Mesendoderm (in vitro differentiated cells): ENCODE data around the gene HYOU1.

Experiments
- DNase-seq: peaks from one replicate; pipeline ENCODE4 v3.0.0; 2013
- H2AK5ac ChIP-seq: 2 replicates; pipeline ENCODE4 v1.6.1; 2013; ENCODE audit warnings: low read length, inconsistent platforms
- H2BK120ac ChIP-seq: 2 replicates; pipeline ENCODE4 v1.6.1; 2013; ENCODE audit warnings: low read depth, mild to moderate bottlenecking, low read length, moderate library complexity, mixed read lengths
- H2BK15ac ChIP-seq: replicated peaks from 2 replicates; pipeline ENCODE4 v1.6.1; 2013; ENCODE audit warnings: low read depth, mild to moderate bottlenecking, moderate library complexity
- H2BK5ac ChIP-seq: 2 replicates; pipeline ENCODE4 v1.6.1; 2013; ENCODE audit warnings: low read length, inconsistent platforms
- H3K18ac ChIP-seq: 2 replicates; pipeline ENCODE4 v1.6.1; 2013; ENCODE audit warnings: mild to moderate bottlenecking, low read length, mixed read lengths
- H3K23ac ChIP-seq: one replicate; pipeline ENCODE4 v1.6.1; 2013; ENCODE audit warnings: low read length
- H3K27ac ChIP-seq: 2 replicates; pipeline ENCODE4 v1.5.1; 2013; ENCODE audit warnings: low read depth, mild to moderate bottlenecking, inconsistent platforms, low read length, moderate library complexity
- H3K27me3 ChIP-seq: 2 replicates; pipeline ENCODE4 v1.6.1; 2013; ENCODE audit warnings: low read length, control low read depth, mild to moderate bottlenecking, inconsistent platforms; ENCODE audit not compliant: insufficient read depth, poor library complexity
- H3K36me3 ChIP-seq: 2 replicates; pipeline ENCODE4 v1.6.1; 2013; ENCODE audit warnings: low read length, inconsistent platforms; ENCODE audit not compliant: control insufficient read depth, insufficient read depth
- H3K4ac ChIP-seq: one replicate; pipeline ENCODE4 v1.6.1; 2013; ENCODE audit warnings: low read depth, mild to moderate bottlenecking, low read length, moderate library complexity
- H3K4me1 ChIP-seq: 2 replicates; pipeline ENCODE4 v1.6.1; 2013; ENCODE audit warnings: low read depth, low read length, inconsistent platforms; ENCODE audit not compliant: control insufficient read depth
- H3K4me2 ChIP-seq: 2 replicates; pipeline ENCODE4 v1.6.1; 2013; ENCODE audit warnings: low read length
- H3K4me3 ChIP-seq: 2 replicates; pipeline ENCODE4 v1.5.1; 2013; ENCODE audit warnings: mild to moderate bottlenecking, low read length
- H3K56ac ChIP-seq: one replicate; pipeline ENCODE4 v1.6.1; 2013; ENCODE audit warnings: low read length
- H3K79me1 ChIP-seq: 2 replicates; pipeline ENCODE4 v1.6.1; 2013; ENCODE audit warnings: low read length, inconsistent platforms
- H3K79me2 ChIP-seq: 2 replicates; pipeline ENCODE4 v1.6.1; 2013; ENCODE audit warnings: mild to moderate bottlenecking, low read length; ENCODE audit not compliant: control insufficient read depth, insufficient read depth
- H3K9ac ChIP-seq: 2 replicates; pipeline ENCODE4 v1.6.1; 2013; ENCODE audit warnings: low read length, inconsistent platforms
- H4K5ac ChIP-seq: one replicate; pipeline ENCODE4 v1.6.1; 2013; ENCODE audit warnings: low read length
- H4K8ac ChIP-seq: one replicate; pipeline ENCODE4 v1.6.1; 2013; ENCODE audit warnings: low read depth, mild to moderate bottlenecking, control low read depth, low read length, moderate library complexity
- WGBS: extraction: QIAGEN DNeasy Blood & Tissue Kit; methylation state at CpG from one replicate; pipeline ENCODE4 v1.1.7; 2013; ENCODE audit warnings: low lambda C conversion rate, missing lambda C conversion rate; ENCODE audit not compliant: insufficient coverage; ENCODE audit errors: extremely low coverage; 5-methylcytosine and 5-hydroxymethylcytosine counted together

Gene HYOU1

DNA sequence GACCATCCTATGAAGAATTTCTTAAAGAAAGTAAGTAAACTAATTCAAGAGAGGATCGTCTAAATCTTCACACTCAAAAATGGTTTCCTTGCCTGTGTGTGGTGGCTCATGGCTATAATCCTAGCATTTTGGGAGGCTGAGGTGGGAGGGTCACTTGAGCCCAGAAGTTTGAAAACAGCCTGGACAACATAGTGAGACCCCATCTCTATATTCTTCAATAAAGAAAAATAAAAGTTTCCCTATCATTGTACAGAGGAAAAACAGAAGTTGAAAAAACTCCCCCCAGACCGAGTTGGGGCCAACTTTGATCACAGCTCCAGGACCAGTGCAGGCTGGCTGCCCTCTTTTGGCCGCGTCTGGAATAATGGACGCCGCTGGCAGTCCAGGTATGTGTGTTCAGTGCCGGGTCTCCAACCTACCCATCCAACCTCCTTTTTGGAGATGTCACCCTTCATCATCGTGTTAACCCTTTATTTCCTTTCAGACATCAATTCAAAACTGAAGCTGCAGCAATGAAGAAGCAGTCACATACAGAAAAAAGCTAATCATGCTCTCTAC is 41.9 kb downstream of the HYOU1 start:
- Histone ChIP-seq H3K56ac (no peak overlapping the region), H2BK5ac (no peak overlapping the region), H3K27ac (no peak overlapping the region), H3K4ac (no peak overlapping the region), H2BK120ac (no peak overlapping the region), H3K36me3 (peaks cover 18% of the 10 kb centered on the region), H4K8ac (no peak overlapping the region), H3K4me2 (no peak overlapping the region), H3K4me1 (peaks cover 3% of the 10 kb centered on the region), H2BK15ac (no peak overlapping the region), H3K9ac (no peak overlapping the region), H2AK5ac (no peak overlapping the region), H3K79me1 (peaks cover 3% of the 10 kb centered on the region), H3K18ac (no peak overlapping the region), H4K5ac (no peak overlapping the region), H3K27me3 (no peaks in the 10 kb centered on the region), H3K79me2 (peaks cover 35% of the 10 kb centered on the region), H3K4me3 (no peak overlapping the region), H3K23ac (no peak overlapping the region)
- DNase-seq, result no peak
- no CpG with 5 or more reads among the region's 8 CpGs for WGBS

- Histone ChIP-seq H3K4me3 (no peak overlapping the region), H4K5ac (no peak overlapping the region), H3K27ac (no peak overlapping the region), H3K4ac (no peak overlapping the region), H2BK5ac (no peak overlapping the region), H3K18ac (no peak overlapping the region), H3K79me1 (peaks cover 1% of the 10 kb centered on the region), H3K36me3 (peaks cover 18% of the 10 kb centered on the region), H4K8ac (no peak overlapping the region), H3K4me2 (no peak overlapping the region), H2BK15ac (no peak overlapping the region), H3K27me3 (no peaks in the 10 kb centered on the region), H3K79me2 (peaks cover 29% of the 10 kb centered on the region), H3K23ac (no peak overlapping the region), H2AK5ac (no peak overlapping the region), H2BK120ac (no peak overlapping the region), H3K4me1 (no peaks in the 10 kb centered on the region), H3K56ac (no peak overlapping the region), H3K9ac (no peak overlapping the region)
- WGBS, result no CpG with 5 or more reads among the region's 17 CpGs
- DNase-seq, result no peak
These were observed 42.6 kb downstream of the HYOU1 start for GRCh38 chr11:119014209-119014924.

DNA sequence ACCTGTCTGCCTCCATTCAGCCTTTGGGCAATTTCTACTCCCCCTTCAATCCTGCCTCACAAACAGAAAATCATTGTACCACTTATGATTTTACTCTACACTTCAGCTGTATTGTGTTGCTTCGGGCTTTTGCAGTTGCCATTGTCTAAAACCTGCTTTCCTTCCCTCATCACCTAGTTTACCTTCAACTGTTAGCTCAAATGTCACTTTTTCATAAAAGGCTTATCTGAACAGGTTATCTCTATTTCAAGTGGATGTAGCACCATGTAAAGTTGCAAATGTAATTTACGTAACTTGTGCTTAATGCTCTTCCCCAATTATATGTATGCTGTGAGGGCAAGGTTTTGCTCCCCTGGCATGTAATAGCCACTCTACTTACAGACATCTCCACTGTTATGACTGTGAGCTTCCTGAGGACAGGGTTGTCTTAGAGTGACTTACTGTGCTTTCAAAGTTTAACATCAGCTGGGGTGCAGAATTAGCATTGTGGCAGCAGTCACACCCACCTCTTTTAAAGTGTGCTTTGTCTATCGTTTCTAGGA is 44.3 kb downstream of the HYOU1 start:
- no peak overlapping the region for H4K5ac ChIP-seq
- no CpG with 5 or more reads among the region's 3 CpGs for WGBS

GRCh38 chr11:119011476-119012053 is 45.4 kb downstream of the HYOU1 start:
- Histone ChIP-seq H3K36me3 (peaks cover 18% of the 10 kb centered on the region), H3K9ac (no peak overlapping the region), H3K79me1 (peaks cover 1% of the 10 kb centered on the region), H3K4me3 (no peak overlapping the region), H2BK15ac (no peak overlapping the region), H4K8ac (no peak overlapping the region), H3K18ac (no peak overlapping the region), H3K4me2 (no peak overlapping the region), H2BK5ac (no peak overlapping the region), H2AK5ac (no peak overlapping the region), H3K27ac (no peak overlapping the region), H4K5ac (no peak overlapping the region), H3K79me2 (peaks cover 7% of the 10 kb centered on the region), H3K4ac (no peak overlapping the region), H3K56ac (no peak overlapping the region), H3K23ac (no peak overlapping the region), H2BK120ac (no peak overlapping the region), H3K4me1 (no peaks in the 10 kb centered on the region), H3K27me3 (no peaks in the 10 kb centered on the region)
- DNase-seq, result peak; percentile 47
- no CpG with 5 or more reads among the region's 6 CpGs for WGBS

More for the DNA sequence above, 44.3 kb downstream of the HYOU1 start:
- no peak for DNase-seq
- Histone ChIP-seq H2AK5ac (no peak overlapping the region), H2BK5ac (no peak overlapping the region), H2BK120ac (no peak overlapping the region), H2BK15ac (no peak overlapping the region), H3K4me2 (no peak overlapping the region), H3K4me1 (no peaks in the 10 kb centered on the region), H3K56ac (no peak overlapping the region), H3K27ac (no peak overlapping the region), H3K18ac (no peak overlapping the region), H3K9ac (no peak overlapping the region), H3K23ac (no peak overlapping the region), H4K8ac (no peak overlapping the region), H3K79me2 (peaks cover 18% of the 10 kb centered on the region), H3K27me3 (no peaks in the 10 kb centered on the region), H3K79me1 (peaks cover 1% of the 10 kb centered on the region), H3K4ac (no peak overlapping the region), H3K36me3 (peaks cover 18% of the 10 kb centered on the region), H3K4me3 (no peak overlapping the region)

DNA sequence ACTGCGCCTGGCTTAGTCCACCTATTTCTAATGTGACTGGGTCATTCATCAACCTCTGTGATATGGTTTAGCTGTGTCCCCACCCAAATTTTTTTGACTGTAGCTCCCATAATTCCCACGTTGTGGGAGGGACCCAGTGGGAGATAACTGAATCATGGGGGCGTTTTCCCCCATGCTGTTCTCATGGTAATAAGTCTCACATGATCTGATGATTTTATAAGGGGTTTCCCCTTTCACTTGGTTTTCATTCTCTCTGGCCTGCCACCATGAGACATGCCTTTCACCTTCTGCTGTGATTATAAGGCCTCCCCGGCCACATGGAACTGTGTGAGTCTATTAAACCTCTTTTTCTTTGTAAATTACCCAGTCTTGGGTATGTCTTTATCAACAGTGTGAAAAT is 50.3 kb downstream of the HYOU1 start:
- Histone ChIP-seq H3K36me3 (no peaks in the 10 kb centered on the region), H3K79me1 (peaks cover 1% of the 10 kb centered on the region), H3K23ac (no peak overlapping the region), H3K4me1 (no peaks in the 10 kb centered on the region), H3K18ac (no peak overlapping the region), H3K27me3 (no peaks in the 10 kb centered on the region), H3K4me2 (no peak overlapping the region), H3K79me2 (no peaks in the 10 kb centered on the region), H3K4ac (no peak overlapping the region), H2BK15ac (no peak overlapping the region), H3K9ac (no peak overlapping the region), H4K8ac (no peak overlapping the region), H3K56ac (no peak overlapping the region), H3K27ac (no peak overlapping the region), H2BK5ac (no peak overlapping the region), H2AK5ac (no peak overlapping the region), H2BK120ac (no peak overlapping the region), H4K5ac (no peak overlapping the region), H3K4me3 (no peak overlapping the region)
- WGBS, result no CpG with 5 or more reads among the region's 4 CpGs
- DNase-seq, result no peak
